Right ventricle myocardium inferior (tissue), 1 donor: ENCODE results near the gene ZMYND8. TPM values are rescaled to one million over a fixed set of nuclear protein-coding genes. Genes with fewer than 3 reads are reported as not detected.
"Not testable (repeated sequence)": the region's sequence is repeated elsewhere in the genome, so short reads cannot be mapped to it uniquely, and the experiment has no call there.

Experiments
- ATAC-seq: fragments of 200-7000 bp; cut with Tn5 transposase; one replicate; pipeline ENCODE4 v1.9.1; 2020; ENCODE audit warnings: mild to moderate bottlenecking, moderate library complexity
- DNase-seq: peaks from one replicate; pipeline ENCODE4 v3.0.0; 2021; ENCODE audit errors: missing footprints
- intact Hi-C: fragments of 100-400 bp; cut with DNase I; formaldehyde crosslinking; loops from one replicate; pipeline ENCODE4 v1.11.0; 2022
- total RNA-seq: library from RNA; stranded (reverse); fragmentation: NEBNext Ultra II Directional; extraction: Animal tissue kit (Norgen Biotek cat#: 25700); gene quantifications from one replicate; pipeline ENCODE4 v1.2.1, GENCODE V29; 2021
- donor health status: DM: no; HTN: yes; CAD: no; lungs with severe emphysema.

Gene ZMYND8
- total RNA-seq, 1 donor from 2014 or later, result 36.1 TPM

DNA sequence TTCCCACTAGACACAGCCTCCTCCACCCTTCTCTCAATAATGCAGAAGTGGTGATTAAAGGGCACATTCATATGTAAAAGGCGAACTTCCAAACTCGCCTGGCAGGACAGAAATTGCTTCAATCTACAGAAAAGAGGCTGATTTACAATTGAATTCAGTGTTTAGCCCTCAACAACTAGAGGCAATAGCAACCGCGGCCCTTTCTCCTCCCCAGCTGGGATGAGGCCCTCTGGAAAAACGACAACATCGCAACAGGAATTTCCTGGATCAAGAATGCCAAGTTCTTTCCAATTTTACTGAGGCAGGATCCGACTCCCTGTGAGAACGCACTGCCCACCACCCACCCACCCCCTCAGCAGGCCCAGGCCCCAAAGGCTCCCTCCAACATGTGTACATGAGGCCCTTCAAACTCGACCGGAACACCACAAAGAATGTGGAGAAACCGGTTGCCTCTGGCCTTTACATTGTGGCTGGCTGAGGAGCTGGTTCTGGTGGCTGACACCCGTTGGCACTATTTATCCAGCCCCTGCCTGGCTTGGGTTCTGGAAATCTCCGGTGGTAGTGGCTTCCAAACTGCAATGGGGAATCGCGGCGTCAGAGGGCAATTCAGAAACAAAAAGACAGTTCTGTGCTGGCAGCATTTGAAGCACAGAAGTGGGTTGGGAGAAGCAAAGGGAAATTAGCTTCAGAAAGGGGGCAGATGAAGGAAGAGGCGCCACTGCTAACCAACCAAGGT, 36.8 kb downstream of the ZMYND8 start:
- DNase-seq (no peak), ATAC-seq (no peak)
- intact Hi-C loops, result loop anchor here (2.0 to 5.0 kb wide), 2 partner anchors 47 to 65 kb away; no protein-coding TSS in a partner anchor

GRCh38 chr20:47318586-47319516, 37.6 kb downstream of the ZMYND8 start:
- DNase-seq (peak; percentile 87), ATAC-seq (peak; percentile 81)
- intact Hi-C loops, result loop anchor here (2.0 to 5.0 kb wide), 2 partner anchors 47 to 66 kb away; no protein-coding TSS in a partner anchor

- intact Hi-C loops, result loop anchor here (2.0 to 5.0 kb wide), 2 partner anchors 46 to 67 kb away; no protein-coding TSS in a partner anchor
- ATAC-seq, result peak; percentile 40
- no peak for DNase-seq
Measured at GRCh38 chr20:47318027-47318585, 38.4 kb downstream of the ZMYND8 start.

DNA sequence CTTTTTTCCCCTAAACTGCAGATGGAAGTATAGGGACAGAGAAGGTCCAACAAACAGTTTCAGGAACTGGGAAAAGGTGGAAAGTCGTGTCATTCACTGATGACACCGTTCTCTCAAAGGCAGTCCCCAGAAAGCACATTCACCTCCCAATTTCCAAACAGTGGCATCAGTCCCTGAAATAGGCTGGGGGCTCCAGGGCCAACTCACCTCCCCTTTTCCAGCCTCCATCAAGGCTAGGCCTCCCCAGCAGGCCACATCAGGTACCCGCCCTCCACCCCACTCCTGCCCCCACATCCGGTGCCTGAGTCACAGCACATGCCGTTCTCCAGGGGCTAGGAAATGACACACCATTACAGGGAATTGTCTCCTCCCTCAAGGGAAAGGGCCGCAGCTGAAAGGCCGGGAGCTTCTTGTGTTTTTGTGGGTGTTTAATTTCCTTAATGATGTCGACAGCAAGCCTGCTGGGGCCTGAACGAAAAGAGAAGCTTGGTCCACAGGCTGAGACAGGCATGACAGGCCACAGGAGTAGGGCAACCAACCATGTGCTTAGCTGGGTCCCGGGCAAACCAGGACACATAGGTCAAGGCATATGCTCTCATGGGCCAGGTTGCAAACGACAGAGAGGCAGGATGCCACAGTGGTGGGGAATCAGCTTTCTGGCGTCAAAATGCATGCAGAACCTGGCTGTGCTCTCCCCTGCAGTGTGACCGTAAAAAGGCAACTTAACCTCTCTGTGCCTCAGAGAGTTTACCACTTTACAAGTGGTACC, 39.2 kb downstream of the ZMYND8 start:
- DNase-seq (peak; percentile 85), ATAC-seq (peak; percentile 63)
- intact Hi-C loops, result loop anchor here (1.0 to 5.0 kb wide), 2 partner anchors 43 to 45 kb away; no protein-coding TSS in a partner anchor

DNA sequence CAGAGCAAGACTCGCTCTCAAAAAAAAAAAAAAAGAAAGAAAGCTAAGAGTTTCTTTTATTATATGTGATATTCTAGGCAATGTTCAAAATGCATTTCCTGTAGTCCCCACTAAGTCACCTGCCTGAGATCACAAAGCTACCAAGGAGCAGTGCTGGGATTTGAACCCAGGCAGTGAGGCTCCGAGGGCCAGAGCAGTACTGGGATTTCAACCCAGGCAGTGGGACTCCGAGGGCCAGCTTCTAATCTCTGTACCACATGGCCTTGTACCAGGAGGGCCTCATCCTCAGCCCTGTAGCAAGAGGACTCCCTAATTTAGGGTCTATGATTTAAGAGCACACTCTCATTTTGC, 39.7 kb downstream of the ZMYND8 start:
- no peak for DNase-seq
- no peak for ATAC-seq
- intact Hi-C loops, result loop anchor here (1.0 to 5.0 kb wide), 2 partner anchors 44 kb away; no protein-coding TSS in a partner anchor

DNA sequence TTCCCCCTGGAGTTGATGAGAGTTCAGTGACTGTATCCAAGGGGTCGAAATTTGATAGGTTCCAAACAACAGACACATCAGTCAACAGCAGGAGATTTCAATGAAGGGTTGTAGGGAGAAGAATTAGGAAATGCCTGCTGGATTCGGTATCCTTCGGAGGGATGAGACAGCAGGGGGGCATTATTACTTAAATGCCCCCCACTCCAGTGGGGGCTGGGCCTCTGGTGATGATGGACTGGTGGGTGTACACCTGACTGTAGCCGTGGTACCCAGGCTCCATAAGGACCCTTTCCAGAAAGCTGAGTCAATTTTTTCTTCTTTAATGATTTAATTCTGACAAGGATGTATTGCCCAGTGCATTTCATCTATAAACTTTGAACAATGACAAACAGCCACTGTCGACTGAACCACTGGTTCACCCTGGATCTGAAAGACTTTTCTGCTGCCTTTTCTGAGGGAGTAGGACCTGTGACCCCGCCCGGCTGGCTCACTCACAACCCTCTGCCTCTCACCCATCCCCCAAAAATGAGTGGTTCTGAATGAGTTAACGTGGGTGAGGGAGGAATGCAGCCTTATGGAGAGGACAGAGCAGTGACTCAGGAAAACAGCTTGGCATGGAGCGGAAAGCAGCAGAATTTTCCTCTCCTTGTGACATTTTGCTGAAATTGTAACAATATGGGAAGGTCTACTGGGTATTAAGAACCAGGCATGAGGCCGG, 41.0 kb downstream of the ZMYND8 start:
- ATAC-seq, result no peak
- intact Hi-C loops, result loop anchor here (5.0 kb wide), 1 partner anchor 43 kb away; no protein-coding TSS in a partner anchor
- no peak for DNase-seq

GRCh38 chr20:47314647-47315338, 41.7 kb downstream of the ZMYND8 start:
- ATAC-seq (no peak), DNase-seq (no peak)
- intact Hi-C loops, result loop anchor here (5.0 kb wide), 1 partner anchor 42 kb away; no protein-coding TSS in a partner anchor

GRCh38 chr20:47311967-47312681, 44.4 kb downstream of the ZMYND8 start:
- intact Hi-C loops, result no loop called here
- ATAC-seq, result no peak
- no peak for DNase-seq

DNA sequence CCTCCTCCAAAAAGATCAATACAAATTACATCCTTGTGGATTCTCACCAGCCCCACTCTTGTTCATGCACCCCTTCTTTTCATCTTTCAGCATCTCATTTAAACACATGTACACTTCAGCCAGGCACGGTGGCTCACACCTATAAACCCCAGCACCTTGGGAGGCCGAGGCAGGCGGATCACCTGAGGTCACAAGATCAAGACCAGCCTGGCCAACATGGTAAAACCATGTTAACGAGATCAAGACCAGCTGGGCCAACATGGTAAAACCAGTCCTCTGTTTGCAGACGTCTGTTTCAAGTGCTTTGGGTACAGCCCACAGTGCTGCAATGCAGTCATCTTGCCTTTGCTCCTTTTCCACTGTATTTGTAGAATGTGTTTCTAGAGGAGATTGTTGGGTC, 45.3 kb downstream of the ZMYND8 start:
- intact Hi-C loops, result no loop called here
- ATAC-seq, result no peak

DNA sequence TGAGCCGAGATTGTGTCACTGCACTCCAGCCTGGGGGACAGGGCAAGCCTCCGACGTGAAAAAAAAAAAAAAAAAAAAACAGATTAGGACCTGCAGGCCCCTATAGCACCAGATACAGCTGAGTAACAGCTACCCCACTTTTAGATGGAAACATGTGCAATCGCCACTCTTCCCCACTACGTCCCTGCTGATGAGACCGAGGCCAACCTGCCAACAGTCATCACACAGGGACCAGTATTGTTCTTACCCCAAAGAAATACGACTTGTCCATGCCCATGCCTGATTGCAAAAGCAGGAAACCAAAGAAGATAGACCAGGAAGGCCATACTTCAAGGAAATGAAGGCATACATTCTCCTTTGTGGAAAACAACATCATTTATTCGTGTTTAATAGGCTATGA, 45.8 kb downstream of the ZMYND8 start:
- DNase-seq, result no peak
- intact Hi-C loops, result no loop called here
- no peak for ATAC-seq

More for the DNA sequence above, 45.3 kb downstream of the ZMYND8 start:
- DNase-seq, result no peak

DNA sequence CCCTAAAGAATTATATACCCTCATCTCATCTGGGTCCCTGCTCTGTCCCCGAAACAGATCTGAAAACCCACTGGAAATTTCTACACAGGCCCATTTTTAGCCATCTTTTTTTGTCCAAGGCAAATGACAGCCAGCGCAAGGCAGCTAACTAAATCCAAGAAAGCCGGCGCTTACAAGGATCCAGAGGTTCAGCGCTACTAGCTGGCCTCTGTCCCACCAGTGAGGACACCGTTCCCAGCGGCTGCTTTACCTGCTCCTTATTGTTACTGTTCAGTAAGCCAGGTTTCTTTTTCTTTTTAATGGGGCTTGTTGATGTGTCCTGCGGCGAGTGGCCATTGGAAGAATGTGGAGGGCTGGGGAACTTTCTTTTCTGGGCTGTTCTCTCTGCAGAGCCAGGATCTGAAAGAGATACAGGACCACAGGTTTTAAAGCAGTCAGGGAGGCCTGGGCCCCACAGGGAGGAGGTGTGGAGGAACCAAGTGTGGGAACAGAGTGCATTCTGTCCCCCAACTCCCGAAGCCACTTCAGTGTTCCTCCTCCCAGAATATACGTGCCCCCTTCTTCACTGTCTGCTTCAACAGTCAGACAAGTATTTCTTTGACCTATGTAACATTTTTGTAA, 46.6 kb downstream of the ZMYND8 start:
- intact Hi-C loops, result no loop called here
- DNase-seq, result peak; percentile 57
- no peak for ATAC-seq

DNA sequence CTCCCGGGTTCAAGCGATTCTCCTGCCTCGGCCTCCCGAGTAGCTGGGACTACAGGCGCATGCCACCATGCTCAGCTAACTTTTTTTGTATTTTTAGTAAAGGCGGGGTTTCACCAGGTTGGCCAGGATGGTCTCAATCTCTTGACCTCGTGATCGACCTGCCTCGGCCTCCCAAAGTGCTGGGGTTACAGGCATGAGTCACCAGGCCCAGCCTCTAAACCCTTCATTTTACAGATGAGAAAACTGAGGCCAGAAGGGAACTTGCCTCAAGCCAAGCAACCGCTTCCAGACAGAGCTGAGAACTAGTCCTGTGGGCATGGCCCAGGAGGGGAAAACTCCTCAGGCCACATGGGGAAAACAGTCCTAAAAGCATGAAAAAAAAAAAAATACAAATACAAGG, 47.1 kb downstream of the ZMYND8 start:
- intact Hi-C loops, result no loop called here
- ATAC-seq, result no peak

GRCh38 chr20:47307569-47307968, 48.9 kb downstream of the ZMYND8 start:
- ATAC-seq, intact Hi-C loops, DNase-seq: not testable (repeated sequence)

More for the DNA sequence above, 47.1 kb downstream of the ZMYND8 start:
- no peak for DNase-seq

- ATAC-seq (no peak), DNase-seq (no peak)
- intact Hi-C loops, result no loop called here
Measured at GRCh38 chr20:47306755-47307370, 49.6 kb downstream of the ZMYND8 start.

GRCh38 chr20:47306095-47306494, 50.4 kb downstream of the ZMYND8 start:
- DNase-seq, result peak; percentile 58
- intact Hi-C loops, result no loop called here
- ATAC-seq, result no peak

GRCh38 chr20:47305667-47306066, 50.8 kb downstream of the ZMYND8 start:
- intact Hi-C loops, result no loop called here
- ATAC-seq, result no peak
- DNase-seq, result no peak
